CD4-positive, CD25-positive, alpha-beta regulatory T cell (primary cell): ENCODE data around the gene LIPH. TPM values are rescaled to one million over a fixed set of nuclear protein-coding genes. Genes with fewer than 3 reads are reported as not detected.

ENCODE experiments used
- ATAC-seq, 2 donors: fragments of 150-1000 bp; cut with Tn5 transposase; one replicate each; pipeline ENCODE4 v1.10.0; 2021; ENCODE audit warnings: low read depth in 2 of 2, moderate number of reproducible peaks in 2 of 2, moderate library complexity in 1 of 2
- DNase-seq, 3 donors: peaks; one replicate each; pipeline versions ENCODE4 v3.0.0 to v3.0.0-alpha.2; 2012 to 2022; ENCODE audit warnings: mixed read lengths in 1 of 3
- H3K27ac ChIP-seq: one replicate; pipeline ENCODE4 v1.7.0; 2013; ENCODE audit warnings: mild to moderate bottlenecking, low read length; ENCODE audit not compliant: insufficient read depth, poor library complexity, severe bottlenecking
- H3K27me3 ChIP-seq: one replicate; pipeline ENCODE4 v1.7.0; 2013; ENCODE audit warnings: low read length; ENCODE audit not compliant: control insufficient read depth, insufficient read depth
- H3K36me3 ChIP-seq: one replicate; pipeline ENCODE4 v1.7.0; 2013; ENCODE audit warnings: mild to moderate bottlenecking, low read length, moderate library complexity; ENCODE audit not compliant: control insufficient read depth, insufficient read depth
- H3K4me1 ChIP-seq: 2 replicates; pipeline ENCODE4 v1.7.0; 2013; ENCODE audit warnings: mild to moderate bottlenecking, low read length; ENCODE audit not compliant: insufficient read depth, control insufficient read depth, poor library complexity, severe bottlenecking
- H3K4me3 ChIP-seq: one replicate; pipeline ENCODE4 v1.7.0; 2013; ENCODE audit warnings: low read depth, mild to moderate bottlenecking, low read length, moderate library complexity
- H3K9me3 ChIP-seq, 2 experiments: 1 replicate in 1 of 2; 2 replicates in 1 of 2; pipeline ENCODE4 v1.7.0; 2013; ENCODE audit warnings: low read length in 2 of 2, mild to moderate bottlenecking in 1 of 2, moderate library complexity in 1 of 2; ENCODE audit not compliant: control insufficient read depth in 2 of 2
- H3K27ac Mint-ChIP-seq, 3 donors: one replicate each; pipeline ENCODE4 v1.8.0; 2020 to 2022; ENCODE audit warnings: mild to moderate bottlenecking in 3 of 3, mixed read lengths in 3 of 3, moderate library complexity in 2 of 3
- H3K27me3 Mint-ChIP-seq: one replicate; pipeline ENCODE4 v1.8.0; 2022; ENCODE audit warnings: mild to moderate bottlenecking, mixed read lengths
- H3K36me3 Mint-ChIP-seq: one replicate; pipeline ENCODE4 v1.8.0; 2020; ENCODE audit warnings: mixed read lengths
- H3K4me1 Mint-ChIP-seq, 4 donors: one replicate each; pipeline ENCODE4 v1.8.0; 2020 to 2022; ENCODE audit warnings: mixed read lengths in 4 of 4, mild to moderate bottlenecking in 1 of 4
- H3K4me3 Mint-ChIP-seq, 4 donors: one replicate each; pipeline ENCODE4 v1.8.0; 2020 to 2022; ENCODE audit warnings: mild to moderate bottlenecking in 4 of 4, mixed read lengths in 4 of 4, moderate library complexity in 3 of 4
- H3K9me3 Mint-ChIP-seq, 7 donors: one replicate each; pipeline ENCODE4 v1.8.0; 2020 to 2022; ENCODE audit warnings: mixed read lengths in 7 of 7, mild to moderate bottlenecking in 3 of 7, moderate library complexity in 2 of 7
- polyA plus RNA-seq, 4 donors: library from polyadenylated mRNA; unstranded; fragments of 300-500 nt; fragmentation: Illumina TruSeq; gene quantifications; one replicate each; pipeline ENCODE4 v1.2.3, GENCODE V29; 2021
- total RNA-seq: library from RNA; stranded (reverse); gene quantifications from one replicate; pipeline ENCODE4 v1.2.3, GENCODE V29; 2022

LIPH gene
- total and polyA plus RNA-seq, 5 donors from 2014 or later, result not detected

- H3K27ac ChIP-seq, result no peak overlapping the region
- no peak overlapping the region for H3K4me3 ChIP-seq
- Mint-ChIP-seq H3K4me1 (peaks cover 0 to 1% (median 0%) of the 10 kb centered on the region in 4 donors), H3K4me3 (no peak overlapping the region), H3K27ac (no peak overlapping the region), H3K9me3 (no peaks in the 10 kb centered on the region), H3K27me3 (peaks cover 19% of the 10 kb centered on the region), H3K36me3 (no peaks in the 10 kb centered on the region)
- no peaks in the 10 kb centered on the region for H3K4me1 ChIP-seq
- no peaks in the 10 kb centered on the region for H3K9me3 ChIP-seq
- H3K27me3 ChIP-seq, result peaks cover 2% of the 10 kb centered on the region
- ATAC-seq, result no peak
- DNase-seq, result no peak
- no peaks in the 10 kb centered on the region for H3K36me3 ChIP-seq
Measured at GRCh38 chr3:185504636-185505035, 47.8 kb downstream of the LIPH start.

GRCh38 chr3:185503521-185503920 is 48.9 kb downstream of the LIPH start:
- no peak overlapping the region for H3K27ac Mint-ChIP-seq
- no peak for DNase-seq
- no peak for ATAC-seq
- Histone ChIP-seq H3K4me3 (no peak overlapping the region), H3K4me1 (peaks cover 6% of the 10 kb centered on the region), H3K27ac (no peak overlapping the region), H3K27me3 (peaks cover under 1% of the 10 kb centered on the region), H3K36me3 (no peaks in the 10 kb centered on the region), H3K9me3 (no peaks in the 10 kb centered on the region)
- no peak overlapping the region for H3K4me3 Mint-ChIP-seq
- no peaks in the 10 kb centered on the region for H3K9me3 Mint-ChIP-seq
- no peaks in the 10 kb centered on the region for H3K36me3 Mint-ChIP-seq
- peaks cover 24% of the 10 kb centered on the region for H3K27me3 Mint-ChIP-seq
- peaks cover 0 to 7% (median 6%) of the 10 kb centered on the region in 4 donors for H3K4me1 Mint-ChIP-seq

GRCh38 chr3:185502987-185503386 is 49.4 kb downstream of the LIPH start:
- no peaks in the 10 kb centered on the region for H3K9me3 ChIP-seq
- peaks cover 24% of the 10 kb centered on the region for H3K27me3 Mint-ChIP-seq
- ATAC-seq (no peak), DNase-seq (no peak)
- H3K27me3 ChIP-seq, result no peaks in the 10 kb centered on the region
- H3K4me1 Mint-ChIP-seq, result peaks cover 0 to 12% (median 6%) of the 10 kb centered on the region in 4 donors
- no peaks in the 10 kb centered on the region for H3K36me3 ChIP-seq
- peak overlapping the region in 1 of 4 donors; percentile 21 for H3K4me3 Mint-ChIP-seq
- no peak overlapping the region for H3K27ac Mint-ChIP-seq
- no peaks in the 10 kb centered on the region for H3K9me3 Mint-ChIP-seq
- peaks cover 8% of the 10 kb centered on the region for H3K4me1 ChIP-seq
- no peak overlapping the region for H3K27ac ChIP-seq
- H3K36me3 Mint-ChIP-seq, result no peaks in the 10 kb centered on the region
- H3K4me3 ChIP-seq, result no peak overlapping the region

- H3K4me3 Mint-ChIP-seq, result peak within 1 kb of the TSS; percentile 94 to 98 (median 96)
- peak; percentile 98 for ATAC-seq
- H3K27ac Mint-ChIP-seq, result peak within 1 kb of the TSS; percentile 88 to 94 (median 94)
- DNase-seq, result peak; percentile 77 to 92 (median 85)
- peaks cover 15% of the 10 kb centered on the region for H3K27me3 Mint-ChIP-seq
- no peaks in the 10 kb centered on the region for H3K27me3 ChIP-seq
- H3K4me1 Mint-ChIP-seq, result peaks cover 14 to 48% (median 15%) of the 10 kb centered on the region in 4 donors
- no peaks in the 10 kb centered on the region for H3K9me3 ChIP-seq
- H3K4me3 ChIP-seq, result peak within 1 kb of the TSS; percentile 83
- H3K36me3 ChIP-seq, result peaks cover 27% of the 10 kb centered on the region
- H3K36me3 Mint-ChIP-seq, result peaks cover 17% of the 10 kb centered on the region
- no peaks in the 10 kb centered on the region for H3K9me3 Mint-ChIP-seq
- H3K4me1 ChIP-seq, result peaks cover 20% of the 10 kb centered on the region
- H3K27ac ChIP-seq, result peak within 1 kb of the TSS; percentile 44
Measured at GRCh38 chr3:185498503-185499396, 53.6 kb downstream of the LIPH start, which contains the start of gene TMEM41A. TSS of gene TMEM41A (minus strand) at chr3:185499035. CDS start at chr3:185498961, 74 bp downstream.

GRCh38 chr3:185490241-185490640 is 62.1 kb downstream of the LIPH start:
- Histone ChIP-seq H3K27ac (no peak overlapping the region), H3K27me3 (no peaks in the 10 kb centered on the region), H3K4me3 (no peak overlapping the region), H3K4me1 (no peaks in the 10 kb centered on the region), H3K9me3 (no peaks in the 10 kb centered on the region), H3K36me3 (peaks cover 58% of the 10 kb centered on the region)
- ATAC-seq (no peak), DNase-seq (no peak)
- peaks cover 46% of the 10 kb centered on the region for H3K36me3 Mint-ChIP-seq
- no peak overlapping the region for H3K4me3 Mint-ChIP-seq
- H3K27me3 Mint-ChIP-seq, result no peaks in the 10 kb centered on the region
- no peak overlapping the region for H3K27ac Mint-ChIP-seq
- H3K4me1 Mint-ChIP-seq, result peaks cover 4 to 22% (median 15%) of the 10 kb centered on the region in 4 donors
- peaks cover 0 to 1% (median 0%) of the 10 kb centered on the region in 7 donors for H3K9me3 Mint-ChIP-seq

GRCh38 chr3:185489462-185489861 is 62.9 kb downstream of the LIPH start:
- H3K27me3 Mint-ChIP-seq, result no peaks in the 10 kb centered on the region
- Histone ChIP-seq H3K4me3 (no peak overlapping the region), H3K4me1 (no peaks in the 10 kb centered on the region), H3K9me3 (no peaks in the 10 kb centered on the region), H3K27ac (no peak overlapping the region), H3K36me3 (peaks cover 50% of the 10 kb centered on the region), H3K27me3 (no peaks in the 10 kb centered on the region)
- H3K4me3 Mint-ChIP-seq, result no peak overlapping the region
- H3K9me3 Mint-ChIP-seq, result peaks cover 0 to 1% (median 0%) of the 10 kb centered on the region in 7 donors
- H3K27ac Mint-ChIP-seq, result no peak overlapping the region
- ATAC-seq (no peak), DNase-seq (no peak)
- peaks cover 42% of the 10 kb centered on the region for H3K36me3 Mint-ChIP-seq
- H3K4me1 Mint-ChIP-seq, result peaks cover 4 to 16% (median 13%) of the 10 kb centered on the region in 4 donors

GRCh38 chr3:185488465-185488864 is 63.9 kb downstream of the LIPH start:
- Mint-ChIP-seq H3K36me3 (peaks cover 36% of the 10 kb centered on the region), H3K9me3 (peaks cover 0 to 1% (median 0%) of the 10 kb centered on the region in 7 donors), H3K27me3 (no peaks in the 10 kb centered on the region), H3K27ac (no peak overlapping the region), H3K4me3 (no peak overlapping the region), H3K4me1 (peaks cover 4 to 15% (median 10%) of the 10 kb centered on the region in 4 donors)
- no peaks in the 10 kb centered on the region for H3K4me1 ChIP-seq
- H3K27ac ChIP-seq, result no peak overlapping the region
- DNase-seq, result no peak
- H3K9me3 ChIP-seq, result no peaks in the 10 kb centered on the region
- ATAC-seq, result no peak
- no peak overlapping the region for H3K4me3 ChIP-seq
- peaks cover 42% of the 10 kb centered on the region for H3K36me3 ChIP-seq
- H3K27me3 ChIP-seq, result no peaks in the 10 kb centered on the region
